IPS-15b (cell line): ENCODE results near the gene CTTNBP2NL.
A peak's percentile ranks its signal among the peaks of the same experiment; 100 is the strongest.
"Not testable (repeated sequence)": the region's sequence is repeated elsewhere in the genome, so short reads cannot be mapped to it uniquely, and the experiment has no call there.

ENCODE experiments used
- H3K27me3 ChIP-seq: one replicate; pipeline ENCODE4 v1.6.1; 2013; ENCODE audit warnings: low read length; ENCODE audit not compliant: control insufficient read depth, insufficient read depth
- H3K36me3 ChIP-seq: one replicate; pipeline ENCODE4 v1.6.1; 2013; ENCODE audit warnings: low read length; ENCODE audit not compliant: control insufficient read depth, insufficient read depth
- H3K4me1 ChIP-seq: one replicate; pipeline ENCODE4 v1.6.1; 2013; ENCODE audit warnings: mild to moderate bottlenecking, low read length; ENCODE audit not compliant: control insufficient read depth, insufficient read depth
- H3K4me3 ChIP-seq: one replicate; pipeline ENCODE4 v1.5.1; 2013; ENCODE audit warnings: low read depth, low read length
- H3K9ac ChIP-seq: one replicate; pipeline ENCODE4 v1.6.1; 2013; ENCODE audit warnings: low read depth, mild to moderate bottlenecking, low read length
- H3K9me3 ChIP-seq: one replicate; pipeline ENCODE4 v1.6.1; 2013; ENCODE audit warnings: mild to moderate bottlenecking, low read length; ENCODE audit not compliant: control insufficient read depth, insufficient read depth

Gene CTTNBP2NL

GRCh38 chr1:112454316-112454715, 58.3 kb downstream of the CTTNBP2NL start:
- Histone ChIP-seq H3K36me3 (peaks cover 28% of the 10 kb centered on the region), H3K9ac (no peak overlapping the region), H3K27me3 (no peaks in the 10 kb centered on the region), H3K9me3 (no peaks in the 10 kb centered on the region), H3K4me1 (no peaks in the 10 kb centered on the region), H3K4me3 (no peak overlapping the region)

DNA sequence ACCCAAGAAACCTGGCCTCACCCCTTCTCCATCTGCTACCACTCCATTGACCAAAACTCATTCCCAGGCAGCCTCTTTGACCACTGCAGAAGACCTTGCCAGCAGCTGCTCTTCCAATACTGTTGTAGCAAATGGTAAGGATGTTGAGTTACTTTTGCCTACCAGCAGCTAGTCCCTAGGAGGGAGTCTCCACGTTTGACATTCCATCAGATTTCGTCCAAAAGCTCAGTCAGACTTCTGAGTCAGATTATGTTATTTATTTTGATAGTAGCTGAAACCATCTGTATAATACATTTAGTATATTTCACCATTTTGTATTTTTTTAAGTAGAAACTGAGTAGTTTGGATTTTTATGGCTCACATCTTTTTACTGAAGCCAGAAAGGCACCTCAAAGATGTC, 61.2 kb downstream of the CTTNBP2NL start:
- H3K36me3 ChIP-seq, result peaks cover 28% of the 10 kb centered on the region
- no peaks in the 10 kb centered on the region for H3K27me3 ChIP-seq
- H3K9me3 ChIP-seq, result no peaks in the 10 kb centered on the region
- H3K4me3 ChIP-seq, result no peak overlapping the region
- H3K4me1 ChIP-seq, result peaks cover 12% of the 10 kb centered on the region
- H3K9ac ChIP-seq, result no peak overlapping the region

DNA sequence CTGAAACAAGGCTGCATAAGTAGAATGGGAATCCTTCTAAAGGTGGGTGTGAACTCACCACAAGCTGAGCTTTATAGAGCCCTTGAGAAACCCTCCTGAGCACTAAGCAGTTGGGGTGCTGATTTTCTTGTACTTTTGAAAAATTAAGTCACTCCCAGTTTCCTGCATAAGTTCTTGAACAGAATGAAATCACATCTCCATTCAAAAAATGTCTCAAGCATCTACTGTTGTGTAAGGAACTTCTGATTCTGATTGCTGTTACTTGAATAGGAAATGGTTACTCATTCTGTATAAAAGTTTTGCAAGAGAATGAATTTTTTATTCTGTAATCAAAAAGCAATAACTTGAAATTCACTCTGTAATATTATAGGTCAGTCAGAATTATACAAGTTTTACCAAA, 61.9 kb downstream of the CTTNBP2NL start:
- Histone ChIP-seq H3K9ac (no peak overlapping the region), H3K9me3 (no peaks in the 10 kb centered on the region), H3K4me1 (peaks cover 14% of the 10 kb centered on the region), H3K4me3 (no peak overlapping the region), H3K36me3 (peaks cover 22% of the 10 kb centered on the region), H3K27me3 (no peaks in the 10 kb centered on the region)

DNA sequence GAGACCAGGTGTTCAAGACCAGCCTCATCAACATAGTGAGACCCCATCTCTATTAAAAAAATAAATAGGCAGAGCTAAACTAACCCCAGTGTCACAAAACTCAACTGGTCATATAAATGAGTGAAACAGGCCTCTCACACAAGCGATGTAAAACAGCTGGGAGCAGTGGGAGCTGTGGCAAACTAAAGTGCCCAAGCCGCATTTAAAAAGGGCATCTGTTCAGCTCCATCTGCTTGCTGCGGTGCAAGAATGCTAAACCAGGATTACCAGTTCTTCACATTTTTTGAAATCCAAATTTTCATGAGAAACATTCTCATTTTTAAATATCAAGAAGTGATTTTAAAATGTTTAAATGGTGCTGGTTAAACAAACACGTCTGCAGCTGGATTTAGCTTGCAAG, 62.7 kb downstream of the CTTNBP2NL start:
- H3K9me3 ChIP-seq, result no peaks in the 10 kb centered on the region
- H3K9ac ChIP-seq, result no peak overlapping the region
- H3K4me3 ChIP-seq, result no peak overlapping the region
- H3K36me3 ChIP-seq, result peaks cover 21% of the 10 kb centered on the region
- peaks cover 14% of the 10 kb centered on the region for H3K4me1 ChIP-seq
- H3K27me3 ChIP-seq, result no peaks in the 10 kb centered on the region

DNA sequence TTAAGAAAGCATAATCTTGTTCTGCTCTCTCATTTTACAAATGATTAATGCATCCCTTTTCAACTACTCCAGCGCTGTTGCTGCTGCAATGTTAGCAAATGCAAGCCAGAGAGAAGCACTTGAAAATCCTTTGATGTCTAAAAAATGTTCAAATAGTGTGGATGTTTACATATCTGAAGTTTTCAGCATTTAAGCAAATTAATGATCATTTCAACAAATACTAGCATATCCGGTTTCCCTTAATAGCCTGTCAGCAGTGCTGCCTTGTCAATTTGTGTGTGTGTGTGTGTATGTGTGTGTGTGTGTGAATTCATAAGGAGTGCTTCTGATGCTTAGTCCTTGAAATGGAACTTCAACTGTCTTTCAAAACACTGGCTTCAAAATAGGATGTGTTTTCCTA, 64.6 kb downstream of the CTTNBP2NL start:
- no peaks in the 10 kb centered on the region for H3K9me3 ChIP-seq
- peaks cover 10% of the 10 kb centered on the region for H3K27me3 ChIP-seq
- H3K4me3 ChIP-seq, result no peak overlapping the region
- H3K4me1 ChIP-seq, result peaks cover 15% of the 10 kb centered on the region
- H3K9ac ChIP-seq, result no peak overlapping the region
- peaks cover 12% of the 10 kb centered on the region for H3K36me3 ChIP-seq

DNA sequence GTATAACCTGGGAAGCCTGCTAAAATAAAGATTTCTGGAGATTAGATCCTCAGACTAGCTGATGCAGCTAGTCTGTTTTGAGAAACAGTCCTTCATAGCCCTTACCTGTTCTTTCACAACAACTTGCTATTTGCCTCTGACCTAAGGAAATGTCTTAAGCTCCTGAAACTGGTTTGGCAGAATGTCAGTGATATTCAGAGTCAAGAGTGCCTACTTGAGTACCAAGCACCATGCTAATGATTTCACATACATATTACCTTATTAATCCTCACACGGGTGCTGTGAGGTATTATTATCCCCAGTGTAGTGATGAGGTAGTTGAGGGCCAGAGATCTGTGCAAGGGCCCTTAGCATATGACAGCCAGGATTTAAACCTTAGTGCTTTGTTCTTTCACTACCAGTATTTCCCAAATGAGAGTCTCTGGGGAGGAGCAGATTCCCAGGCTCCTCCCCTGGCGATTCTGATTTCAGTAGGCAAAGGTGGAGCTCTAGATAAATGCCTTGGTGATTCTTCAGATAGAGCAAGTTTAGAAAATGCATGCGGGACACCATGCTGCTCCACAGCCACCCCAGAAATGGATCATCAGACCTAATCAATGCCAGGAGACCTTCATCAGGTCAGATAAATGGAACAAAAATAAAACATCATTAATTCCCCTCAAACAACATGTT, 65.3 kb downstream of the CTTNBP2NL start:
- Histone ChIP-seq H3K27me3 (peaks cover 15% of the 10 kb centered on the region), H3K9ac (no peak overlapping the region)

GRCh38 chr1:112462953-112463279, 66.9 kb downstream of the CTTNBP2NL start:
- Histone ChIP-seq H3K27me3 (peaks cover 30% of the 10 kb centered on the region), H3K9me3 (no peaks in the 10 kb centered on the region), H3K4me1 (peaks cover 19% of the 10 kb centered on the region), H3K9ac (no peak overlapping the region), H3K4me3 (no peak overlapping the region), H3K36me3 (no peaks in the 10 kb centered on the region)

More for the DNA sequence above, 65.3 kb downstream of the CTTNBP2NL start:
- no peak overlapping the region for H3K4me3 ChIP-seq
- H3K9me3 ChIP-seq, result no peaks in the 10 kb centered on the region
- H3K36me3 ChIP-seq, result peaks cover 9% of the 10 kb centered on the region
- peaks cover 19% of the 10 kb centered on the region for H3K4me1 ChIP-seq

DNA sequence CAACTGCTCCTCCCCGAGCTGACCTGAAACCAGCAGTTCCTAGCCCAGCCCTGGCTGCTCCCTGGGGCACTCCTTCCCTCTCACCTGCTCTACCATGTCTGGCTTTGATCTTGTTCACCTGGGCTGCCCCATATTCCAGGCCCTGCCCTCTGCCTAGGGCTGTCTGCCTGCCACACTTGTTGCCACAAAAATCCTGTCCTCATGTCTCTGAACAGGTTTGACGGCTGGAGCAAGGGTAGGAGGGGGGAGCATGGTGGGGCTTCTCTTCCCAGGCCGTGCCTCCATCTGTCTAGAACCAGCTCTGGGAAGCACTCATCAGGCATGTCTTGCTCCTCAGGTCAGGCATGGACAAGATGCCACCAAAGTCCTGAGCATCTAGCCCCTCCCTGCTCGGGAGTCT, 68.5 kb downstream of the CTTNBP2NL start:
- Histone ChIP-seq H3K9ac (no peak overlapping the region), H3K4me3 (no peak overlapping the region), H3K4me1 (peaks cover 19% of the 10 kb centered on the region), H3K27me3 (peaks cover 31% of the 10 kb centered on the region), H3K9me3 (no peaks in the 10 kb centered on the region), H3K36me3 (no peaks in the 10 kb centered on the region)

- Histone ChIP-seq H3K27me3 (peaks cover 31% of the 10 kb centered on the region), H3K4me1 (peaks cover 18% of the 10 kb centered on the region), H3K4me3 (no peak overlapping the region), H3K9me3 (no peaks in the 10 kb centered on the region), H3K9ac (no peak overlapping the region), H3K36me3 (no peaks in the 10 kb centered on the region)
These were observed 69.1 kb downstream of the CTTNBP2NL start for GRCh38 chr1:112465122-112465521.

DNA sequence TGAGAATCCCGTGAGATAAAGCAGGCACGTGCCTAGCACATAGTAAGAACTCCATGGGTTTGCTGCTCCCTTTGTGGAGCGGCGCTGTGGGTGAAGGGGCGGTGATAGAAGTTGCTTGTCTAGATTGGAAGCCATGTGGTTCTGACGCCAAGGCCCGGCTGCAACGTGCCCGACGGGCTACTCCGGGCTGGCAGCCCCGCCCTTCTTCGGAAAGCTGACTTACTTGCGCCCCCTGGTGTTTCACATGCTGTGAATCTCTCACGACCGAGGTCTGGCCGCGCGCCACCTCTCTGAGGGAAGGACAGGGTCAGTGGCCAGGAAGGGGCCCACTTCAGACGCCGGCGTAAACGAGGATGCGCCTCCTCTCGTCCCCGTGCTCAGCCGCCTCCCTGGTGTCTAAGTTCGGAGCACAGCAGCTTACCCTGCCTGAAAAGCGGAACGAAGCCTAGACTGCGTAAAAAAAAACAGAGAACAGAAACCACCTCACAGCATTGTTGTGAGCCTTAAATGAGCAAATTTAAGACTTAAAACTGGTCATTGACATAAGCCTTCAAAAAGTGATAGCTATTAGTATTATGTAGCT, 70.2 kb downstream of the CTTNBP2NL start:
- Histone ChIP-seq H3K4me1 (peaks cover 16% of the 10 kb centered on the region), H3K9ac (no peak overlapping the region), H3K4me3 (peak overlapping the region; percentile 43)

DNA sequence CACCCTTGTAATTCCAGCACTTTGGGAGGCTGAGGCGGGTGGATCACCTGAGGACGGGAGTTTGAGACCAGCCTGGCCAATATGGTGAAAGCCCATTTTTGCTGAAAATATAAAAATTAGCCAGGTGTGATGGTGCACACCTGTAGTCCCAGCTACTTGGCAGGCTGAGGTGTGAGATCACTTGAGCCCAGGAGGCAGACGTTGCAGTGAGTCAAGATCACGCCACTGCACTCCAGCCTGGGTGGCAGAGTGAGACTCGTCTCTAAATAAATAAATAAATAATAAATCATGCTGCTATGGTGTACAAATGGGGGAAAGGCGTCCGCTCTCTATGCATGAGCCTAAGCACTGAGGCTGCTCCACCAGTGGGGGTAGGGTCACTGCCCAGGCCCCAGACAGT, 74.3 kb downstream of the CTTNBP2NL start:
- not testable (repeated sequence) for H3K9me3 ChIP-seq, H3K4me3 ChIP-seq, H3K9ac ChIP-seq, H3K36me3 ChIP-seq, H3K4me1 ChIP-seq
- H3K27me3 ChIP-seq, result peaks cover 24% of the 10 kb centered on the region

More for the DNA sequence above, 70.2 kb downstream of the CTTNBP2NL start:
- Histone ChIP-seq H3K9me3 (no peaks in the 10 kb centered on the region), H3K27me3 (peaks cover 31% of the 10 kb centered on the region), H3K36me3 (no peaks in the 10 kb centered on the region)

GRCh38 chr1:112470966-112471365, 75.0 kb downstream of the CTTNBP2NL start:
- peaks cover under 1% of the 10 kb centered on the region for H3K4me1 ChIP-seq

More at GRCh38 chr1:112470966-112471365, 75.0 kb downstream of the CTTNBP2NL start:
- H3K4me3 ChIP-seq, result no peak overlapping the region
- H3K27me3 ChIP-seq, result peaks cover 17% of the 10 kb centered on the region
- H3K9me3 ChIP-seq, result no peaks in the 10 kb centered on the region
- H3K9ac ChIP-seq, result no peak overlapping the region
- no peaks in the 10 kb centered on the region for H3K36me3 ChIP-seq
